PC-3 (cell line): Measurements from ENCODE around the gene LHFPL2. TPM values are rescaled to one million over a fixed set of nuclear protein-coding genes. Genes with fewer than 3 reads are reported as not detected.

Source experiments
- ATAC-seq: fragments of 200-7000 bp; cut with Tn5 transposase; 2 replicates; pipeline ENCODE4 v1.9.1; 2020; ENCODE audit warnings: mild to moderate bottlenecking, moderate library complexity
- BruUV-seq: library from RNA; stranded (reverse); fragments of 400-500 nt; replicated peaks from 2 replicates; lab custom pipeline; 2021; lab: Mats Ljungman, UMichigan
- CTCF ChIA-PET: fragments of 300-600 bp; sonication (Branson Sonifier 250); formaldehyde crosslinking; loops from one replicate; lab custom pipeline; 2022; ENCODE audit warnings: antibody characterized with exemption; lab: Charles Lee
- POLR2A ChIA-PET: fragments of 300-600 bp; sonication (Branson Sonifier 250); formaldehyde crosslinking; loops from one replicate; lab custom pipeline; 2022; ENCODE audit warnings: antibody characterized with exemption; ENCODE audit not compliant: unreplicated experiment; lab: Charles Lee
- DNase-seq: peaks from one replicate; pipeline ENCODE4 v3.0.0-alpha.2; 2015
- H2AFZ ChIP-seq: fragments of 300-600 bp; sonication (generic); 2 replicates; pipeline ENCODE4 v1.6.0; 2016; ENCODE audit warnings: antibody characterized with exemption, low read length
- H3F3A ChIP-seq: fragments of 300-600 bp; sonication (generic); one replicate; pipeline ENCODE4 v1.6.0; 2017; ENCODE audit warnings: antibody characterized with exemption, low read length, control low read depth, mild to moderate bottlenecking; ENCODE audit not compliant: unreplicated experiment
- H3K27ac ChIP-seq: fragments of 300-600 bp; sonication (generic); 2 replicates; pipeline ENCODE4 v1.5.1; 2016; ENCODE audit warnings: mild to moderate bottlenecking, low read length
- H3K27me3 ChIP-seq: fragments of 300-600 bp; sonication (generic); 2 replicates; pipeline ENCODE4 v1.6.1; 2016; ENCODE audit warnings: low read length, mixed read lengths
- H3K36me3 ChIP-seq: fragments of 300-600 bp; sonication (generic); 2 replicates; pipeline ENCODE4 v1.6.1; 2016; ENCODE audit warnings: low read depth, mixed run types, low read length, mixed read lengths
- H3K4me1 ChIP-seq: fragments of 300-600 bp; sonication (generic); 2 replicates; pipeline ENCODE4 v1.5.1; 2016; ENCODE audit warnings: low read length; ENCODE audit not compliant: insufficient read depth
- H3K4me2 ChIP-seq: fragments of 300-600 bp; sonication (generic); 2 replicates; pipeline ENCODE4 v1.6.0; 2016; ENCODE audit warnings: low read length
- H3K4me3 ChIP-seq: fragments of 300-600 bp; sonication (generic); 2 replicates; pipeline ENCODE4 v1.5.1; 2016; ENCODE audit warnings: mild to moderate bottlenecking, low read length, mixed read lengths
- H3K79me2 ChIP-seq: fragments of 300-600 bp; sonication (generic); 2 replicates; pipeline ENCODE4 v1.6.1; 2017; ENCODE audit warnings: low read length, mixed read lengths
- H3K9ac ChIP-seq: fragments of 300-600 bp; sonication (generic); 2 replicates; pipeline ENCODE4 v1.6.0; 2016; ENCODE audit warnings: mild to moderate bottlenecking, low read length
- H3K9me2 ChIP-seq: fragments of 300-600 bp; sonication (generic); replicated peaks from 2 replicates; pipeline ENCODE4 v1.6.1; 2016; ENCODE audit warnings: mixed run types, low read length, mixed read lengths
- H3K9me3 ChIP-seq: fragments of 300-600 bp; sonication (generic); 2 replicates; pipeline ENCODE4 v1.6.1; 2016; ENCODE audit warnings: low read length, mixed read lengths
- H4K20me1 ChIP-seq: fragments of 300-600 bp; sonication (generic); 2 replicates; pipeline ENCODE4 v1.6.1; 2016; ENCODE audit warnings: low read length, mixed read lengths
- EZH2 ChIP-seq: fragments of 300-600 bp; sonication (generic); IDR thresholded peaks from one replicate; pipeline ENCODE4 v1.6.1; 2017; ENCODE audit warnings: antibody characterized with exemption, mild to moderate bottlenecking, low read length; ENCODE audit not compliant: unreplicated experiment
- EZH2phosphoT487 ChIP-seq: fragments of 300-600 bp; sonication (generic); IDR thresholded peaks from 2 replicates; pipeline ENCODE4 v1.6.1; 2018; ENCODE audit warnings: mild to moderate bottlenecking, antibody characterized with exemption, low read length, borderline replicate concordance
- intact Hi-C: fragments of 100-400 bp; cut with micrococcal nuclease; formaldehyde crosslinking; loops from 2 replicates; pipeline ENCODE4 v1.9.0; 2023
- total RNA-seq: library from RNA; depleted of rRNA; stranded (reverse); fragments of >200 nt; gene quantifications from 2 replicates; pipeline ENCODE4 v1.2.3, GENCODE V29; 2014
- TF ChIP-seq, protein P1 (sequence below): fragments of 300-600 bp; sonication (generic); conservative IDR thresholded peaks from 2 replicates; pipeline ENCODE4 v1.5.1; 2017; ENCODE audit warnings: antibody characterized with exemption, low read depth, mild to moderate bottlenecking, low read length

LHFPL2 gene
- total RNA-seq, 1 experiment from 2014 or later, result 21.7 TPM

- H3K4me2 ChIP-seq, result no peak overlapping the region
- no peaks in the 10 kb centered on the region for H4K20me1 ChIP-seq
- ChIA-PET POLR2A (no interaction called here), CTCF (no interaction called here)
- no peaks in the 10 kb centered on the region for H3F3A ChIP-seq
- no peak for TF ChIP-seq EZH2
- no peak for TF ChIP-seq EZH2phosphoT487
- TF ChIP-seq, protein P1, sequence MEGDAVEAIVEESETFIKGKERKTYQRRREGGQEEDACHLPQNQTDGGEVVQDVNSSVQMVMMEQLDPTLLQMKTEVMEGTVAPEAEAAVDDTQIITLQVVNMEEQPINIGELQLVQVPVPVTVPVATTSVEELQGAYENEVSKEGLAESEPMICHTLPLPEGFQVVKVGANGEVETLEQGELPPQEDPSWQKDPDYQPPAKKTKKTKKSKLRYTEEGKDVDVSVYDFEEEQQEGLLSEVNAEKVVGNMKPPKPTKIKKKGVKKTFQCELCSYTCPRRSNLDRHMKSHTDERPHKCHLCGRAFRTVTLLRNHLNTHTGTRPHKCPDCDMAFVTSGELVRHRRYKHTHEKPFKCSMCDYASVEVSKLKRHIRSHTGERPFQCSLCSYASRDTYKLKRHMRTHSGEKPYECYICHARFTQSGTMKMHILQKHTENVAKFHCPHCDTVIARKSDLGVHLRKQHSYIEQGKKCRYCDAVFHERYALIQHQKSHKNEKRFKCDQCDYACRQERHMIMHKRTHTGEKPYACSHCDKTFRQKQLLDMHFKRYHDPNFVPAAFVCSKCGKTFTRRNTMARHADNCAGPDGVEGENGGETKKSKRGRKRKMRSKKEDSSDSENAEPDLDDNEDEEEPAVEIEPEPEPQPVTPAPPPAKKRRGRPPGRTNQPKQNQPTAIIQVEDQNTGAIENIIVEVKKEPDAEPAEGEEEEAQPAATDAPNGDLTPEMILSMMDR, result no peak
- ATAC-seq, result no peak
- H3K27me3 ChIP-seq, result no peaks in the 10 kb centered on the region
- peaks cover 5% of the 10 kb centered on the region for H3K4me1 ChIP-seq
- H3K79me2 ChIP-seq, result no peaks in the 10 kb centered on the region
- H2AFZ ChIP-seq, result no peak overlapping the region
- no peaks in the 10 kb centered on the region for H3K36me3 ChIP-seq
- no peaks in the 10 kb centered on the region for H3K9me3 ChIP-seq
- no peak for DNase-seq
- H3K27ac ChIP-seq, result no peak overlapping the region
- BruUV-seq, result no TSS peak
- H3K9me2 ChIP-seq, result no peaks in the 10 kb centered on the region
- intact Hi-C loops, result no loop called here
- H3K4me3 ChIP-seq, result no peak overlapping the region
- H3K9ac ChIP-seq, result no peak overlapping the region
These were observed 44.8 kb upstream of the LHFPL2 start for GRCh38 chr5:78693339-78693738.

GRCh38 chr5:78691084-78691960 lies 42.8 kb upstream of the LHFPL2 start:
- ChIA-PET CTCF (no interaction called here), POLR2A (no interaction called here)
- Histone ChIP-seq H3K9me3 (no peaks in the 10 kb centered on the region), H3K36me3 (no peaks in the 10 kb centered on the region), H3K79me2 (no peaks in the 10 kb centered on the region), H3K27me3 (no peaks in the 10 kb centered on the region), H3K4me2 (no peak overlapping the region), H3K9ac (no peak overlapping the region), H3K4me3 (no peak overlapping the region), H3K4me1 (no peaks in the 10 kb centered on the region), H2AFZ (no peak overlapping the region), H3K9me2 (no peaks in the 10 kb centered on the region), H3F3A (no peaks in the 10 kb centered on the region), H4K20me1 (no peaks in the 10 kb centered on the region), H3K27ac (no peak overlapping the region)
- DNase-seq, result no peak
- intact Hi-C loops, result no loop called here
- no TSS peak for BruUV-seq
- ATAC-seq, result no peak
- TF ChIP-seq, protein P1, result no peak
- TF ChIP-seq EZH2, result no peak
- TF ChIP-seq EZH2phosphoT487, result no peak
